Endothelial cell of umbilical vein (primary cell): Measurements from ENCODE around the gene PACS1. TPM values are rescaled to one million over a fixed set of nuclear protein-coding genes. Genes with fewer than 3 reads are reported as not detected.

Experiments used
- BruUV-seq: library from RNA; stranded (reverse); fragments of 400-500 nt; replicated peaks from 2 replicates; lab custom pipeline; 2021; lab: Mats Ljungman, UMichigan
- CTCF ChIA-PET: fragments of 300-600, 350-600 bp; sonication (Branson Sonifier 250); formaldehyde crosslinking; loops from one replicate; lab custom pipeline; 2021; ENCODE audit warnings: antibody characterized with exemption, inconsistent platforms; lab: Charles Lee
- POLR2A ChIA-PET: fragments of 300-600, 350-600 bp; sonication (Branson Sonifier 250); formaldehyde crosslinking; loops from one replicate; lab custom pipeline; 2021; ENCODE audit warnings: antibody characterized with exemption, inconsistent platforms; lab: Charles Lee
- DNase-seq: peaks from one replicate; pipeline ENCODE4 v3.0.0-alpha.2; 2011; ENCODE audit warnings: low read depth, low spot score
- FAIRE-seq: peaks from 2 replicates; lab custom pipeline; 2011; peaks lifted over from hg19 to GRCh38; lab: Jason Lieb, UNC
- H2AFZ ChIP-seq: 2 replicates; pipeline ENCODE4 v1.6.0; 2012; ENCODE audit warnings: low read depth, low read length, control low read depth, inconsistent platforms
- H3K27ac ChIP-seq: 2 replicates; pipeline ENCODE4 v1.5.1; 2011; ENCODE audit warnings: low read depth, mild to moderate bottlenecking, control low read depth, low read length, moderate library complexity; ENCODE audit not compliant: insufficient read depth
- H3K27me3 ChIP-seq, 2 experiments: 2 replicates each; pipeline versions ENCODE4 v1.6.0 to v1.6.1; 2011; ENCODE audit warnings: low read length in 2 of 2, mixed read lengths in 1 of 2; ENCODE audit not compliant: control insufficient read depth in 2 of 2, insufficient read depth in 2 of 2
- H3K36me3 ChIP-seq, 2 experiments: 2 replicates in 1 of 2; 3 replicates in 1 of 2; pipeline ENCODE4 v1.5.1; 2011; ENCODE audit warnings: low read length in 2 of 2, mild to moderate bottlenecking in 1 of 2, moderate library complexity in 1 of 2; ENCODE audit not compliant: control insufficient read depth in 2 of 2, insufficient read depth in 2 of 2; ENCODE audit errors: extremely low read depth in 1 of 2
- H3K4me1 ChIP-seq: 3 replicates; pipeline ENCODE4 v1.5.1; 2011; ENCODE audit warnings: mild to moderate bottlenecking, low read length; ENCODE audit not compliant: control insufficient read depth, insufficient read depth; ENCODE audit errors: extremely low read depth
- H3K4me2 ChIP-seq: 2 replicates; pipeline ENCODE4 v1.6.1; 2011; ENCODE audit warnings: low read length, control low read depth, mixed read lengths; ENCODE audit not compliant: insufficient read depth
- H3K4me3 ChIP-seq, 3 experiments: fragments of 200-600 bp in 1 of 3; sonication (generic), shearing (Covaris generic) in 1 of 3; replicated peaks in 1 of 3; 2 replicates each; pipeline ENCODE4 v1.5.1; 2011 to 2016; ENCODE audit warnings: control low read depth in 3 of 3, low read length in 3 of 3, mild to moderate bottlenecking in 2 of 3, inconsistent platforms in 1 of 3, low read depth in 1 of 3, moderate library complexity in 1 of 3; ENCODE audit not compliant: insufficient read depth in 1 of 3
- H3K79me2 ChIP-seq: 2 replicates; pipeline ENCODE4 v1.6.0; 2012; ENCODE audit warnings: low read length, inconsistent platforms; ENCODE audit not compliant: control insufficient read depth, insufficient read depth
- H3K9ac ChIP-seq: replicated peaks from 2 replicates; pipeline ENCODE3; 2011; ENCODE audit warnings: low read length, control low read depth; ENCODE audit not compliant: insufficient read depth; ENCODE audit errors: extremely low read depth
- H3K9me1 ChIP-seq: replicated peaks from 3 replicates; pipeline ENCODE4 v1.6.0; 2011; ENCODE audit warnings: mild to moderate bottlenecking, low read length; ENCODE audit not compliant: control insufficient read depth, insufficient read depth; ENCODE audit errors: extremely low read depth
- H3K9me3 ChIP-seq: replicated peaks from 2 replicates; pipeline ENCODE4 v1.5.1; 2012; ENCODE audit warnings: low read length, inconsistent platforms; ENCODE audit not compliant: control insufficient read depth, insufficient read depth
- H4K20me1 ChIP-seq: replicated peaks from 2 replicates; pipeline ENCODE3; 2011; ENCODE audit warnings: mild to moderate bottlenecking, low read length; ENCODE audit not compliant: control insufficient read depth, insufficient read depth; ENCODE audit errors: extremely low read depth
- EZH2 ChIP-seq: IDR thresholded peaks from 2 replicates; pipeline ENCODE4 v1.6.1; 2012; ENCODE audit warnings: borderline replicate concordance, low read depth, mild to moderate bottlenecking, moderate library complexity, low read length, inconsistent platforms; ENCODE audit not compliant: severe bottlenecking
- FOS ChIP-seq: IDR thresholded peaks from 2 replicates; pipeline ENCODE4 v1.6.1; 2011; ENCODE audit warnings: mild to moderate bottlenecking, low read length, moderate library complexity, borderline replicate concordance; ENCODE audit not compliant: insufficient read depth
- GATA2 ChIP-seq: IDR thresholded peaks from 2 replicates; pipeline ENCODE4 v1.7.0; 2011; ENCODE audit warnings: low read depth, mild to moderate bottlenecking, moderate library complexity, mixed read lengths, low read length; ENCODE audit not compliant: insufficient read length, insufficient read depth
- JUN ChIP-seq: IDR thresholded peaks from 2 replicates; pipeline ENCODE4 v1.6.1; 2011; ENCODE audit warnings: borderline replicate concordance, low read depth; ENCODE audit not compliant: insufficient read length, insufficient read depth
- MAX ChIP-seq: IDR thresholded peaks from 2 replicates; pipeline ENCODE4 v1.6.1; 2011; ENCODE audit not compliant: insufficient read depth, insufficient read length
- MYC ChIP-seq: IDR thresholded peaks from one replicate; pipeline ENCODE4 v1.6.1; 2011; ENCODE audit warnings: mild to moderate bottlenecking, low read depth, low read length
- POLR2A ChIP-seq: IDR thresholded peaks from 2 replicates; pipeline ENCODE4 v1.6.1; 2012; ENCODE audit warnings: low read depth, mild to moderate bottlenecking, control low read depth, low read length
- POLR2AphosphoS5 ChIP-seq: IDR thresholded peaks from 2 replicates; pipeline ENCODE4 v1.6.1; 2012; ENCODE audit warnings: low read depth, mild to moderate bottlenecking, control low read depth, low read length, moderate library complexity; ENCODE audit not compliant: insufficient read depth
- dilution Hi-C: fragments of 300-500 bp; cut with MboI; formaldehyde crosslinking; loops from one replicate; pipeline ENCODE4 v1.15.0; 2019; ENCODE audit warnings: low sequenced_read_pairs; ENCODE audit not compliant: extremely low pct_ligation_motif_present
- intact Hi-C: fragments of 100-400 bp; cut with micrococcal nuclease; formaldehyde crosslinking; loops from one replicate; pipeline ENCODE4 v1.10.0; 2022
- polyA plus RNA-seq, 4 experiments: library from polyadenylated mRNA; depleted of rRNA in 3 of 4; stranded (reverse) in 3 of 4; unstranded in 1 of 4; fragments of >200 nt; gene quantifications; 2 replicates each; pipeline versions ENCODE4 v1.2.1 to v1.2.3, GENCODE V29; 2011 to 2012; ENCODE audit warnings: missing spikeins in 1 of 4
- total RNA-seq: library from RNA; stranded (reverse); gene quantifications from 2 replicates; pipeline ENCODE4 v1.2.3, GENCODE V29; 2021
- TF ChIP-seq, protein P1 (sequence below), 2 donors: IDR thresholded peaks; 1 replicate in 1 of 2; 2 replicates in 1 of 2; pipeline ENCODE4 v1.5.1; 2011; ENCODE audit warnings: low read length in 2 of 2, mild to moderate bottlenecking in 2 of 2, moderate library complexity in 2 of 2, control low read depth in 1 of 2, inconsistent platforms in 1 of 2, low read depth in 1 of 2; ENCODE audit not compliant: insufficient read depth in 1 of 2; ENCODE audit errors: extremely low read depth in 1 of 2

The PACS1 gene
- total and polyA plus RNA-seq, 2 donors (not counting 3 experiments of a cell fraction or from before 2014, with no cell fraction given) = 26.4 to 64.4 TPM

DNA sequence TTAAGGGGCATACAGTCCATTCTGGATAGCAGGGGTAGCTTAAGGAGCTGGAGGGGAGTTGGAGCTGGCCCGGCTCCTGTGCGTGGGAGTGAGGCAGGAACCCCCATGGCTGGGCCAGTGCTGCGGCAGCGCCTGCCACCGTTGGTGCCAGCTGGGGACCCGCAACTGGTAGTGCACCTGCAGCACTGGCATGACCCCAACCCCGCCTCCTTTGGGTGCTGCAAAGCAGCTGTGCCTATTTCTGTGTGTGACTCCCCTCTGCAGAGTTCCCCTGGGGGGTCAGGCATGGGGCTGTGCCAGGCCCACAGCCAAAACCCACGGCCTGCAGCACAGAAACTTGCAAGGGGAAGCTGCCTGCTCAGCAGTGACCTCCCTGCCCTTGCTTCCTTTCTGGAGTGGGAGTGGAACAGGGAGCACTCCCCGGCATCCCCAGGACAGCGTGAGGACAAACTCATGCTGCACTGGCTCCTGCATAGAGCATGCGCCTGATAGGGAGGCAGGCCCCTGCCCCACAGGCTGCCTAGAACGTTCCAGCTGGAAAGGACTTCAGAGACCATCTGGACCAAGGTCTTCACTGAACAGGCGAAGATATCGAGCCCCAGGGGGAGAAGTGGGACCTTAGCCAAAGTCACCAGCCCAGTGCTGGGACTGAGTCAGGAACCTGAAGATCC is 172.2 kb downstream of the PACS1 start:
- POLR2A ChIA-PET = no interaction called here
- peaks cover 0 to 38% of the 10 kb centered on the region in 2 experiments for H3K36me3 ChIP-seq
- H3K9me3 ChIP-seq = no peaks in the 10 kb centered on the region
- H2AFZ ChIP-seq = no peak overlapping the region
- CTCF ChIA-PET = no interaction called here
- DNase-seq (no peak), FAIRE-seq (no peak)
- TF ChIP-seq FOS (no peak), MYC (no peak), POLR2AphosphoS5 (no peak), JUN (no peak), MAX (no peak), POLR2A (no peak), EZH2 (no peak), GATA2 (no peak)
- TF ChIP-seq, protein P1, sequence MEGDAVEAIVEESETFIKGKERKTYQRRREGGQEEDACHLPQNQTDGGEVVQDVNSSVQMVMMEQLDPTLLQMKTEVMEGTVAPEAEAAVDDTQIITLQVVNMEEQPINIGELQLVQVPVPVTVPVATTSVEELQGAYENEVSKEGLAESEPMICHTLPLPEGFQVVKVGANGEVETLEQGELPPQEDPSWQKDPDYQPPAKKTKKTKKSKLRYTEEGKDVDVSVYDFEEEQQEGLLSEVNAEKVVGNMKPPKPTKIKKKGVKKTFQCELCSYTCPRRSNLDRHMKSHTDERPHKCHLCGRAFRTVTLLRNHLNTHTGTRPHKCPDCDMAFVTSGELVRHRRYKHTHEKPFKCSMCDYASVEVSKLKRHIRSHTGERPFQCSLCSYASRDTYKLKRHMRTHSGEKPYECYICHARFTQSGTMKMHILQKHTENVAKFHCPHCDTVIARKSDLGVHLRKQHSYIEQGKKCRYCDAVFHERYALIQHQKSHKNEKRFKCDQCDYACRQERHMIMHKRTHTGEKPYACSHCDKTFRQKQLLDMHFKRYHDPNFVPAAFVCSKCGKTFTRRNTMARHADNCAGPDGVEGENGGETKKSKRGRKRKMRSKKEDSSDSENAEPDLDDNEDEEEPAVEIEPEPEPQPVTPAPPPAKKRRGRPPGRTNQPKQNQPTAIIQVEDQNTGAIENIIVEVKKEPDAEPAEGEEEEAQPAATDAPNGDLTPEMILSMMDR (IDR thresholded peaks at IDR 0.05; ENCODE audit: extremely low read depth in 1 of 2, insufficient read depth in 1 of 2, low read depth in 1 of 2, low read length in 2 of 2) = no peak
- no peaks in the 10 kb centered on the region for H3K27me3 ChIP-seq
- H3K9me1 ChIP-seq = no peaks in the 10 kb centered on the region
- dilution Hi-C loops = no loop called here
- no peak overlapping the region for H3K4me2 ChIP-seq
- H4K20me1 ChIP-seq = no peaks in the 10 kb centered on the region
- no peaks in the 10 kb centered on the region for H3K79me2 ChIP-seq
- H3K4me3 ChIP-seq = no peak overlapping the region
- H3K4me1 ChIP-seq = no peaks in the 10 kb centered on the region
- no peak overlapping the region for H3K9ac ChIP-seq
- H3K27ac ChIP-seq = no peak overlapping the region
- intact Hi-C loops = no loop called here
- BruUV-seq = no TSS peak
